Mesenchymal stem cell (in vitro differentiated cells and primary cell): Measurements from ENCODE around the gene ASCL5.

Experiments
- DNase-seq: peaks from one replicate; pipeline ENCODE4 v3.0.0-alpha.2; 2013
- H2AFZ ChIP-seq: one replicate; pipeline ENCODE4 v1.6.1; 2013; ENCODE audit warnings: low read depth, mild to moderate bottlenecking, control low read depth, inconsistent platforms, low read length, moderate library complexity
- H2AK5ac ChIP-seq: 2 replicates; pipeline ENCODE4 v1.6.1; 2013; ENCODE audit warnings: low read length, moderate library complexity, mild to moderate bottlenecking, inconsistent platforms; ENCODE audit not compliant: severe bottlenecking
- H2BK120ac ChIP-seq: one replicate; pipeline ENCODE4 v1.6.1; 2013; ENCODE audit warnings: low read depth, mild to moderate bottlenecking, inconsistent platforms, low read length, moderate library complexity
- H2BK12ac ChIP-seq, 2 experiments: one replicate each; pipeline ENCODE4 v1.6.1; 2013; ENCODE audit warnings: inconsistent platforms in 2 of 2, low read length in 2 of 2, mild to moderate bottlenecking in 2 of 2, moderate library complexity in 2 of 2, control low read depth in 1 of 2
- H2BK15ac ChIP-seq: one replicate; pipeline ENCODE4 v1.6.1; 2013; ENCODE audit warnings: mild to moderate bottlenecking, low read depth, inconsistent platforms; ENCODE audit not compliant: poor library complexity, severe bottlenecking
- H2BK5ac ChIP-seq: 2 replicates; pipeline ENCODE4 v1.6.1; 2013; ENCODE audit warnings: low read depth, mild to moderate bottlenecking, low read length, control low read depth, inconsistent platforms; ENCODE audit not compliant: poor library complexity, severe bottlenecking
- H3K14ac ChIP-seq, 2 experiments: one replicate each; pipeline ENCODE4 v1.6.1; 2013; ENCODE audit warnings: inconsistent platforms in 2 of 2, low read length in 2 of 2, control low read depth in 1 of 2, mild to moderate bottlenecking in 1 of 2, moderate library complexity in 1 of 2
- H3K18ac ChIP-seq, 2 experiments: one replicate each; pipeline ENCODE4 v1.6.1; 2013; ENCODE audit warnings: inconsistent platforms in 2 of 2, low read length in 2 of 2, control low read depth in 1 of 2, low read depth in 1 of 2, mild to moderate bottlenecking in 1 of 2
- H3K23ac ChIP-seq, 2 experiments: one replicate each; pipeline ENCODE4 v1.6.1; 2013; ENCODE audit warnings: inconsistent platforms in 2 of 2, low read length in 2 of 2, mild to moderate bottlenecking in 2 of 2, moderate library complexity in 2 of 2, control low read depth in 1 of 2
- H3K27ac ChIP-seq: 2 replicates; pipeline ENCODE4 v1.5.1; 2013; ENCODE audit warnings: mild to moderate bottlenecking, moderate library complexity, low read length, control low read depth, inconsistent platforms; ENCODE audit not compliant: poor library complexity, severe bottlenecking
- H3K27me3 ChIP-seq, 2 experiments: 2 replicates each; pipeline versions ENCODE4 v1.6.1 to v1.7.0; 2013; ENCODE audit warnings: low read length in 2 of 2, mild to moderate bottlenecking in 2 of 2, moderate library complexity in 2 of 2, control low read depth in 1 of 2, inconsistent platforms in 1 of 2; ENCODE audit not compliant: control insufficient read depth in 1 of 2, insufficient read depth in 1 of 2
- H3K36me3 ChIP-seq, 2 experiments: 2 replicates each; pipeline versions ENCODE4 v1.6.1 to v1.7.0; 2013; ENCODE audit warnings: low read length in 2 of 2, control low read depth in 1 of 2, inconsistent platforms in 1 of 2, low read depth in 1 of 2, mild to moderate bottlenecking in 1 of 2; ENCODE audit not compliant: insufficient read depth in 2 of 2, control insufficient read depth in 1 of 2
- H3K4ac ChIP-seq, 2 experiments: one replicate each; pipeline ENCODE4 v1.6.1; 2013; ENCODE audit warnings: inconsistent platforms in 2 of 2, low read length in 2 of 2, mild to moderate bottlenecking in 2 of 2, moderate library complexity in 2 of 2, control low read depth in 1 of 2, low read depth in 1 of 2
- H3K4me1 ChIP-seq: 2 replicates; pipeline ENCODE4 v1.6.1; 2013; ENCODE audit warnings: low read depth, low read length, control low read depth; ENCODE audit not compliant: control insufficient read depth, insufficient read depth
- H3K4me2 ChIP-seq: 2 replicates; pipeline ENCODE4 v1.6.1; 2013; ENCODE audit warnings: low read length, mild to moderate bottlenecking, inconsistent platforms; ENCODE audit not compliant: poor library complexity, severe bottlenecking
- H3K4me3 ChIP-seq, 2 experiments: 2 replicates each; pipeline versions ENCODE4 v1.5.1 to v1.7.0; 2013; ENCODE audit warnings: low read length in 2 of 2, mild to moderate bottlenecking in 2 of 2, control low read depth in 1 of 2, low read depth in 1 of 2; ENCODE audit not compliant: insufficient read depth in 1 of 2
- H3K79me1 ChIP-seq: replicated peaks from 2 replicates; pipeline ENCODE4 v1.6.1; 2013; ENCODE audit warnings: mild to moderate bottlenecking, control low read depth, low read length, inconsistent platforms; ENCODE audit not compliant: poor library complexity, severe bottlenecking
- H3K9ac ChIP-seq: 2 replicates; pipeline ENCODE4 v1.7.0; 2013; ENCODE audit warnings: mild to moderate bottlenecking, low read length, moderate library complexity
- H3K9me3 ChIP-seq: 2 replicates; pipeline ENCODE4 v1.7.0; 2013; ENCODE audit warnings: mild to moderate bottlenecking, low read length; ENCODE audit not compliant: control insufficient read depth
- H4K8ac ChIP-seq: one replicate; pipeline ENCODE4 v1.6.1; 2013; ENCODE audit warnings: inconsistent platforms, mild to moderate bottlenecking, low read length, moderate library complexity
- H4K91ac ChIP-seq: one replicate; pipeline ENCODE4 v1.6.1; 2013; ENCODE audit warnings: mild to moderate bottlenecking, low read length, inconsistent platforms
- WGBS: methylation state at CpG from one replicate; pipeline ENCODE4 v1.1.7; 2013; ENCODE audit warnings: mixed read lengths; 5-methylcytosine and 5-hydroxymethylcytosine counted together

ASCL5 gene

DNA sequence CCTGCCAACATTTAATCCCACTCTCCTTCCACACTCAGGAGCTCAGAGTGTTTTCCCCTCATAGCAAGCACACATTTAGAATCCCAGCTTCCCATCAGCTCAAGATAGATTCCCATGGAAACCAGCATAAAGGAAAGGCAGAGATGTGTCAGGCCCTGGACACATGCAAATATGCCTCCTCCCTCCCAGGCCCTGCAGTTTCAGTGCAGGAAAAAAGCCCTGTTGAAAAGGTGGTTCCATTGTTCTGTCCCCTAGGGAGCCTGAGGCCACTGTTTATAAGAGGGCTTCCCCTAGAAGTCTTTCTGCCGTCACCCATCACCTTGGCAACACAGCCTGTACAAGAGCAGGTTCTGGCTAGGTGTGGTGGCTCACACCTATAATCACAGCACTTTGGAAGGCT, 18.4 kb downstream of the ASCL5 start:
- H3K4me3 ChIP-seq, result no peak overlapping the region
- no peaks in the 10 kb centered on the region for H3K9me3 ChIP-seq

DNA sequence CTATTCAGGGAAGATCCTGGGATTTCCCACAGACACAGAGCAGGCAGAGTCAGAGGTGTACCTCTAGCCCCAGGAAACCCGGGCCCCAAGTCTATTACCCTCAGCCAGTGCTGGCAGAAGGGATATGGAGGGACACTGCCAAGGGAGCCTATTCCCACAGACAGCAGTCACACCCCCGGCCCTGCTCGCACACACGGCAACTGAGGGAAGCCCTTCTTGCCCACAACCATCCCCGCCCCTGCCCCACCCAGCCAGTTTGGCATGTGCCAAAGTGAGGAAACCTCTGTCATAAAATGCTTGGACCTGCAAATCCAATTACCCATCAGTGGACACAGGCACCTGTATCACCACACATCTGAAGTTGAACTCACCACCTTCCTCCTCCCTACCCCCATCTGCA, 21.3 kb downstream of the ASCL5 start:
- Histone ChIP-seq H3K23ac (no peak overlapping the region), H2BK15ac (no peak overlapping the region), H3K14ac (no peak overlapping the region), H2AK5ac (no peak overlapping the region), H3K18ac (no peak overlapping the region), H3K4me1 (peaks cover 2% of the 10 kb centered on the region), H3K27me3 (peaks cover 1 to 43% of the 10 kb centered on the region in 2 experiments), H4K8ac (no peak overlapping the region), H3K27ac (no peak overlapping the region), H3K9ac (no peak overlapping the region), H2BK12ac (no peak overlapping the region), H3K4me2 (no peak overlapping the region), H2AFZ (no peak overlapping the region), H2BK120ac (no peak overlapping the region), H3K79me1 (no peaks in the 10 kb centered on the region), H2BK5ac (no peak overlapping the region), H3K4ac (no peak overlapping the region), H4K91ac (no peak overlapping the region), H3K36me3 (no peaks in the 10 kb centered on the region), H3K4me3 (no peak overlapping the region), H3K9me3 (no peaks in the 10 kb centered on the region)
- WGBS, result 76% methylated on average over 5 of the region's 5 CpGs
- DNase-seq, result no peak

More for the DNA sequence above, 18.4 kb downstream of the ASCL5 start:
- Histone ChIP-seq H2AFZ (no peak overlapping the region), H2AK5ac (no peak overlapping the region), H3K36me3 (no peaks in the 10 kb centered on the region), H3K27ac (no peak overlapping the region), H4K8ac (no peak overlapping the region), H3K4ac (no peak overlapping the region), H2BK120ac (no peak overlapping the region), H3K27me3 (peaks cover 18 to 48% of the 10 kb centered on the region in 2 experiments), H2BK15ac (no peak overlapping the region), H3K4me2 (no peak overlapping the region), H3K9ac (no peak overlapping the region), H3K18ac (no peak overlapping the region), H3K14ac (no peak overlapping the region), H3K4me1 (peaks cover under 1% of the 10 kb centered on the region), H3K23ac (no peak overlapping the region), H4K91ac (no peak overlapping the region), H2BK12ac (no peak overlapping the region), H2BK5ac (no peak overlapping the region), H3K79me1 (no peaks in the 10 kb centered on the region)
- no peak for DNase-seq
- WGBS, result 57% methylated on average over 1 of the region's 1 CpG

DNA sequence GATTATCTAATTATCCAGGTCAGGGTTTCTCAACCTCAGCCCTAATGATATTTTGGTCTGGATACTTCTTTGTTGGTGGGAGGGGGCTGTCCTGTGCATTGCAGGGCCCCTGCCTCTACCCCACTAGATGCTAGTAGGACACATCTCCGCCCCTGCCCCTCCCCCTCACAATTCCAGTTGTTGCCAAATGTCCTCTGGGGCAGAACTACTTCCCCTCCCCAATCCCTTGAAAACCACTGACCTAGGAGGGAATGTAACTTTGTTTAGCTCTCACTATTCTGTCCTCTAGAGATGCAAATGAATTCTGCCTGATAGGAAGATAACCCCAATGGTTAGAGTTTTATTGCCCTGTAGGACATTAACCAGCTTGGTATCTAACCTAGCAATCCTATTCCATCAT, 22.8 kb downstream of the ASCL5 start:
- Histone ChIP-seq H3K4me3 (no peak overlapping the region), H2AFZ (no peak overlapping the region), H2AK5ac (no peak overlapping the region), H3K9ac (no peak overlapping the region), H4K91ac (no peak overlapping the region), H3K27me3 (peaks cover 4 to 54% of the 10 kb centered on the region in 2 experiments), H3K27ac (no peak overlapping the region), H3K9me3 (no peaks in the 10 kb centered on the region), H4K8ac (no peak overlapping the region), H2BK5ac (no peak overlapping the region), H3K36me3 (no peaks in the 10 kb centered on the region), H3K4me1 (peaks cover 2% of the 10 kb centered on the region), H3K79me1 (no peaks in the 10 kb centered on the region), H3K14ac (no peak overlapping the region), H3K4me2 (no peak overlapping the region), H2BK12ac (no peak overlapping the region), H3K23ac (no peak overlapping the region), H2BK120ac (no peak overlapping the region), H2BK15ac (no peak overlapping the region), H3K18ac (no peak overlapping the region), H3K4ac (no peak overlapping the region)
- no CpG with 5 or more reads among the region's 1 CpG for WGBS
- DNase-seq, result no peak

DNA sequence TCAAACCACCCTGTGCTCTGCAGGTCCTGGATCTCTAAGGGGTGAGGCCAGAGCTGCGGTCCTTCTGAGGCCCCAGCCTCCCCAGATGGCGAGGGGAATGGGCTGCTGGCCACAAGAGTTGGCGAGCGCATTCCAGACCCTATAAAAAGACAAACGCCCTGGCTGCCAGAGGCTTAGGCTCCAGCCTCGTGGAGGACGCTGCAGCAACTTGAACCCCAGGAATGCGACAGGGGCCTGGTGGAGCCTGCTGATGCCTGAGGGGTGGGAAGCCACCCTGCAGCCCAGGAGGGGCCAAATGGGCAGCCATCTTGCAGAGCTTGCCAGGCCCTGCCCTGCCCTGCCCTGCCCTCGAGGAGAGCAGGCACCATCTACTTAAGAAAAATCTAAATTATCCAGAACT, 23.3 kb downstream of the ASCL5 start:
- H3K18ac ChIP-seq, result no peak overlapping the region
- no peak overlapping the region for H2BK120ac ChIP-seq
- no peak overlapping the region for H3K4me2 ChIP-seq
- H3K27me3 ChIP-seq, result peaks cover 8 to 57% of the 10 kb centered on the region in 2 experiments
- H2BK12ac ChIP-seq, result no peak overlapping the region
- H3K4ac ChIP-seq, result no peak overlapping the region
- no peak overlapping the region for H2AFZ ChIP-seq
- no peak overlapping the region for H3K14ac ChIP-seq
- no peaks in the 10 kb centered on the region for H3K79me1 ChIP-seq
- no peak overlapping the region for H3K4me3 ChIP-seq
- H3K27ac ChIP-seq, result no peak overlapping the region
- H2BK5ac ChIP-seq, result no peak overlapping the region
- no peaks in the 10 kb centered on the region for H3K36me3 ChIP-seq
- peaks cover 2% of the 10 kb centered on the region for H3K4me1 ChIP-seq
- H2AK5ac ChIP-seq, result no peak overlapping the region
- H3K9ac ChIP-seq, result no peak overlapping the region
- no peak overlapping the region for H4K91ac ChIP-seq
- WGBS, result 78% methylated on average over 8 of the region's 9 CpGs
- no peak overlapping the region for H4K8ac ChIP-seq
- H2BK15ac ChIP-seq, result no peak overlapping the region
- no peak overlapping the region for H3K23ac ChIP-seq
- DNase-seq, result no peak
- H3K9me3 ChIP-seq, result no peaks in the 10 kb centered on the region
